Esophagus muscularis mucosa (tissue), 4 donors: ENCODE results near the gene IRS2. TPM values are rescaled to one million over a fixed set of nuclear protein-coding genes. Genes with fewer than 3 reads are reported as not detected.

Experiments
- DNase-seq: peaks from one replicate; pipeline ENCODE4 v3.0.0-alpha.2; 2017; ENCODE audit errors: extremely low spot score
- H3K27ac ChIP-seq, 4 donors: fragments of 200-600 bp; sonication (generic); replicated peaks in 1 of 4; 1 replicate in 3 of 4; 2 replicates in 1 of 4; pipeline ENCODE4 v1.5.1; 2016 to 2019; ENCODE audit warnings: mild to moderate bottlenecking in 1 of 4
- H3K27me3 ChIP-seq, 4 donors: fragments of 200-600 bp; sonication (generic); one replicate each; pipeline versions ENCODE4 v1.5.1 to v1.6.0; 2016 to 2019
- H3K36me3 ChIP-seq, 4 donors: fragments of 200-600 bp; sonication (generic); one replicate each; pipeline ENCODE4 v1.5.1; 2016 to 2019
- H3K4me1 ChIP-seq, 4 donors: fragments of 200-600 bp; sonication (generic); one replicate each; pipeline ENCODE4 v1.5.1; 2016 to 2019
- H3K4me3 ChIP-seq, 4 donors: fragments of 200-600 bp; sonication (generic); 1 replicate in 2 of 4; 2 replicates in 2 of 4; pipeline ENCODE4 v1.5.1; 2016 to 2019; ENCODE audit warnings: mild to moderate bottlenecking in 4 of 4, moderate library complexity in 1 of 4
- H3K9me3 ChIP-seq, 4 donors: fragments of 200-600 bp; sonication (generic); 1 replicate in 3 of 4; 2 replicates in 1 of 4; pipeline ENCODE4 v1.5.1; 2016 to 2019
- EP300 ChIP-seq: sonication (generic); formaldehyde crosslinking; IDR thresholded peaks from one replicate; pipeline ENCODE4 v1.6.1; 2017; ENCODE audit warnings: antibody characterized with exemption
- POLR2A ChIP-seq: fragments of 450-650 bp; IDR thresholded peaks from one replicate; pipeline ENCODE4 v1.6.1; 2017; ENCODE audit warnings: antibody characterized with exemption, moderate library complexity, mild to moderate bottlenecking, low read depth
- POLR2AphosphoS5 ChIP-seq, 2 donors: sonication (generic); formaldehyde crosslinking; IDR thresholded peaks; one replicate each; pipeline ENCODE4 v1.6.1; 2017; ENCODE audit warnings: antibody characterized with exemption in 2 of 2
- WGBS: methylation state at CpG from one replicate; pipeline ENCODE4 v1.1.5; 2018; 5-methylcytosine and 5-hydroxymethylcytosine counted together
- intact Hi-C: fragments of 100-400 bp; cut with DNase I; formaldehyde crosslinking; loops from one replicate; pipeline ENCODE4 v1.15.1; 2023
- total RNA-seq, 4 donors: library from RNA; depleted of rRNA; stranded (reverse); fragments of >200 nt; gene quantifications; one replicate each; pipeline versions ENCODE4 v1.1.0 to v1.2.1, GENCODE V29; 2016
- TF ChIP-seq, protein P1 (sequence below), 3 experiments: fragments of 200-600 bp in 2 of 3; fragments of 450-650 bp in 1 of 3; sonication (generic) in 2 of 3; IDR thresholded peaks; one replicate each; pipeline ENCODE4 v1.5.1; 2017 to 2019; ENCODE audit warnings: antibody characterized with exemption in 3 of 3, mild to moderate bottlenecking in 2 of 3, moderate library complexity in 1 of 3

The IRS2 gene
- total RNA-seq, 4 donors from 2014 or later = 46.4 to 95.3 (median 63.7) TPM

GRCh38 chr13:109745060-109745459 is 41.3 kb downstream of the IRS2 start:
- H3K36me3 ChIP-seq = no peaks in the 10 kb centered on the region
- peaks cover 8 to 15% (median 14%) of the 10 kb centered on the region in 4 donors for H3K4me1 ChIP-seq
- H3K9me3 ChIP-seq = no peaks in the 10 kb centered on the region
- 91% methylated on average over 19 of the region's 19 CpGs for WGBS
- no peak for DNase-seq
- H3K27me3 ChIP-seq = no peaks in the 10 kb centered on the region
- H3K4me3 ChIP-seq = no peak overlapping the region
- intact Hi-C loops = no loop called here
- no peak overlapping the region for H3K27ac ChIP-seq
- TF ChIP-seq, protein P1, sequence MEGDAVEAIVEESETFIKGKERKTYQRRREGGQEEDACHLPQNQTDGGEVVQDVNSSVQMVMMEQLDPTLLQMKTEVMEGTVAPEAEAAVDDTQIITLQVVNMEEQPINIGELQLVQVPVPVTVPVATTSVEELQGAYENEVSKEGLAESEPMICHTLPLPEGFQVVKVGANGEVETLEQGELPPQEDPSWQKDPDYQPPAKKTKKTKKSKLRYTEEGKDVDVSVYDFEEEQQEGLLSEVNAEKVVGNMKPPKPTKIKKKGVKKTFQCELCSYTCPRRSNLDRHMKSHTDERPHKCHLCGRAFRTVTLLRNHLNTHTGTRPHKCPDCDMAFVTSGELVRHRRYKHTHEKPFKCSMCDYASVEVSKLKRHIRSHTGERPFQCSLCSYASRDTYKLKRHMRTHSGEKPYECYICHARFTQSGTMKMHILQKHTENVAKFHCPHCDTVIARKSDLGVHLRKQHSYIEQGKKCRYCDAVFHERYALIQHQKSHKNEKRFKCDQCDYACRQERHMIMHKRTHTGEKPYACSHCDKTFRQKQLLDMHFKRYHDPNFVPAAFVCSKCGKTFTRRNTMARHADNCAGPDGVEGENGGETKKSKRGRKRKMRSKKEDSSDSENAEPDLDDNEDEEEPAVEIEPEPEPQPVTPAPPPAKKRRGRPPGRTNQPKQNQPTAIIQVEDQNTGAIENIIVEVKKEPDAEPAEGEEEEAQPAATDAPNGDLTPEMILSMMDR (IDR thresholded peaks at IDR 0.05) = no peak
- no peak for TF ChIP-seq POLR2AphosphoS5 (IDR thresholded peaks at IDR 0.05)
- TF ChIP-seq POLR2A = no peak
- no peak for TF ChIP-seq EP300

GRCh38 chr13:109744512-109745051 is 41.8 kb downstream of the IRS2 start:
- no peak for DNase-seq
- Histone ChIP-seq H3K36me3 (no peaks in the 10 kb centered on the region), H3K27ac (no peak overlapping the region), H3K4me3 (peak overlapping the region in 1 of 4 donors; percentile 5), H3K4me1 (peaks cover 8 to 15% (median 14%) of the 10 kb centered on the region in 4 donors), H3K27me3 (no peaks in the 10 kb centered on the region), H3K9me3 (no peaks in the 10 kb centered on the region)
- intact Hi-C loops = no loop called here
- WGBS = 41% methylated on average over 20 of the region's 23 CpGs
- TF ChIP-seq POLR2A (no peak), POLR2AphosphoS5 (IDR thresholded peaks at IDR 0.05) (peak in 1 of 2 donors; percentile 30)

- intact Hi-C loops = no loop called here
- H3K4me3 ChIP-seq = no peak overlapping the region
Observed at GRCh38 chr13:109743706-109744453, 42.5 kb downstream of the IRS2 start.

GRCh38 chr13:109741966-109742365 is 44.4 kb downstream of the IRS2 start:
- peaks cover 11 to 15% (median 14%) of the 10 kb centered on the region in 4 donors for H3K4me1 ChIP-seq
- WGBS = 89% methylated on average over 7 of the region's 7 CpGs
- peak; percentile 86 for DNase-seq
- H3K9me3 ChIP-seq = no peaks in the 10 kb centered on the region
- no peaks in the 10 kb centered on the region for H3K36me3 ChIP-seq
- no peak for TF ChIP-seq POLR2AphosphoS5 (IDR thresholded peaks at IDR 0.05)
- TF ChIP-seq, protein P1 (IDR thresholded peaks at IDR 0.05) = no peak
- TF ChIP-seq EP300 = no peak
- no peak for TF ChIP-seq POLR2A
- H3K27ac ChIP-seq = no peak overlapping the region
- H3K27me3 ChIP-seq = no peaks in the 10 kb centered on the region
- no peak overlapping the region for H3K4me3 ChIP-seq
- intact Hi-C loops = no loop called here

More at GRCh38 chr13:109743706-109744453, 42.5 kb downstream of the IRS2 start:
- Histone ChIP-seq H3K9me3 (no peaks in the 10 kb centered on the region), H3K27ac (no peak overlapping the region), H3K36me3 (no peaks in the 10 kb centered on the region), H3K4me1 (peaks cover 8 to 15% (median 14%) of the 10 kb centered on the region in 4 donors), H3K27me3 (no peaks in the 10 kb centered on the region)
- 40% methylated on average over 12 of the region's 12 CpGs for whole genome bisulfite sequencing
- TF ChIP-seq POLR2A (no peak), POLR2AphosphoS5 (IDR thresholded peaks at IDR 0.05) (peak; percentile 7 to 72), EP300 (no peak)
- TF ChIP-seq, protein P1 (IDR thresholded peaks at IDR 0.05) = no peak
- DNase-seq = peak; percentile 89

DNA sequence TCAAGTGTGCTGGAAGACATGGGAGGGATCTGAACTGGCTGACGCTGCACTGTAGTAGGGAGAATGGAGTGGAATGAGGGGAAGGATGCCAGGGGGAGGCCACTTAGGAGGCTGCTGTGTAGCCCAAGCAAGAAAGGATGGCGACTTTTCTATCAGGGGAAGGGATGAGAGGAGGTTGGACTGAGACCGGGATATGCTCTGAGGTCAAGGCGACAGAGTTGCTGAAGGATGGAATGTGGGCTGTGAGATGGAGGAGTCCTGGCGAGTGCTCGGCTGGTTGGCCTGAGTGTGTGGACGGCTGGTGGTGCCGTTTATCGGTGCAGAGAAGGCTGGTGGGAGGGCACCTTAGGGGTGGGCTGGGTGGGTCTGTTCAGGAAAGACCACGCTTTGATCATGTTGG is 45.7 kb downstream of the IRS2 start:
- no peak overlapping the region for H3K4me3 ChIP-seq
- 94% methylated on average over 10 of the region's 10 CpGs for WGBS
- no peaks in the 10 kb centered on the region for H3K36me3 ChIP-seq
- DNase-seq = peak; percentile 62
- H3K27ac ChIP-seq = no peak overlapping the region
- intact Hi-C loops = no loop called here
- TF ChIP-seq POLR2AphosphoS5 (IDR thresholded peaks at IDR 0.05) (no peak), POLR2A (no peak), EP300 (no peak)
- TF ChIP-seq, protein P1 (IDR thresholded peaks at IDR 0.05) = no peak
- no peaks in the 10 kb centered on the region for H3K9me3 ChIP-seq
- no peaks in the 10 kb centered on the region for H3K27me3 ChIP-seq
- H3K4me1 ChIP-seq = peaks cover 11 to 15% (median 14%) of the 10 kb centered on the region in 4 donors
